MCF 10A (cell line): ENCODE data around the gene PDF. TPM values are rescaled to one million over a fixed set of nuclear protein-coding genes. Genes with fewer than 3 reads are reported as not detected.

ENCODE experiments used
- BruUV-seq: library from RNA; stranded (reverse); fragments of 400-500 nt; replicated peaks from 2 replicates; lab custom pipeline; 2021; lab: Mats Ljungman, UMichigan
- CTCF ChIA-PET: fragments of 300-600 bp; sonication (Branson Sonifier 250); formaldehyde crosslinking; extraction: SDS; loops from one replicate; lab custom pipeline; 2021; ENCODE audit warnings: antibody characterized with exemption, inconsistent platforms; lab: Yijun Ruan, JAX
- POLR2A ChIA-PET: fragments of 300-600, 350-650 bp; sonication (Branson Sonifier 250); formaldehyde crosslinking; extraction: SDS; loops from one replicate; lab custom pipeline; 2020; ENCODE audit warnings: antibody characterized with exemption, inconsistent platforms; lab: Yijun Ruan, JAX
- DNase-seq: peaks from one replicate; pipeline ENCODE4 v3.0.0-alpha.2; 2018; ENCODE audit not compliant: unreplicated experiment
- H3K27ac Mint-ChIP-seq: one replicate; pipeline ENCODE4 v1.8.0; 2022; ENCODE audit warnings: mild to moderate bottlenecking, low read depth, mixed read lengths; ENCODE audit not compliant: unreplicated experiment
- H3K27me3 Mint-ChIP-seq: one replicate; pipeline ENCODE4 v1.8.0; 2022; ENCODE audit warnings: mixed read lengths; ENCODE audit not compliant: insufficient read depth, unreplicated experiment
- H3K36me3 Mint-ChIP-seq: one replicate; pipeline ENCODE4 v1.8.0; 2022; ENCODE audit warnings: mild to moderate bottlenecking, moderate library complexity, mixed read lengths; ENCODE audit not compliant: insufficient read depth, unreplicated experiment
- H3K4me1 Mint-ChIP-seq: one replicate; pipeline ENCODE4 v1.8.0; 2022; ENCODE audit warnings: mixed read lengths; ENCODE audit not compliant: insufficient read depth, unreplicated experiment
- H3K4me3 Mint-ChIP-seq: one replicate; pipeline ENCODE4 v1.8.0; 2022; ENCODE audit warnings: mild to moderate bottlenecking, moderate library complexity, mixed read lengths; ENCODE audit not compliant: unreplicated experiment
- H3K9me3 Mint-ChIP-seq: one replicate; pipeline ENCODE4 v1.8.0; 2022; ENCODE audit warnings: mixed read lengths; ENCODE audit not compliant: unreplicated experiment
- CTCF ChIP-seq: fragments of 200-600 bp; IDR thresholded peaks from one replicate; pipeline ENCODE4 v1.8.0; 2022; ENCODE audit warnings: antibody characterized with exemption, mild to moderate bottlenecking; ENCODE audit not compliant: unreplicated experiment
- intact Hi-C: fragments of 100-400 bp; cut with micrococcal nuclease; formaldehyde crosslinking; loops from 2 replicates; pipeline ENCODE4 v1.14.1; 2022
- total RNA-seq: library from RNA; stranded (reverse); gene quantifications from 2 replicates; pipeline ENCODE4 v1.2.3, GENCODE V29; 2022

PDF gene
- total RNA-seq, 1 experiment from 2014 or later: 24.8 TPM

- no peaks in the 10 kb centered on the region for H3K4me1 Mint-ChIP-seq
- BruUV-seq: no TSS peak
- ChIA-PET POLR2A (interaction anchor here (0.9 to 9.1 kb wide), 2 partner anchors 8 to 10 kb away, joined by 4 to 75 read pairs; partner anchors contain the start of gene PDF), CTCF (no interaction called here)
- no peak overlapping the region for H3K27ac Mint-ChIP-seq
- no peak for DNase-seq
- peaks cover 84% of the 10 kb centered on the region for H3K36me3 Mint-ChIP-seq
- no peak overlapping the region for H3K4me3 Mint-ChIP-seq
- intact Hi-C loops: no loop called here
- no peak for TF ChIP-seq CTCF
- H3K9me3 Mint-ChIP-seq: no peaks in the 10 kb centered on the region
- no peaks in the 10 kb centered on the region for H3K27me3 Mint-ChIP-seq
These were observed 10.3 kb downstream of the PDF start for GRCh38 chr16:69319826-69320739.

GRCh38 chr16:69319381-69319780 is 11.0 kb downstream of the PDF start:
- DNase-seq: no peak
- Mint-ChIP-seq H3K36me3 (peaks cover 83% of the 10 kb centered on the region), H3K4me1 (no peaks in the 10 kb centered on the region), H3K27me3 (no peaks in the 10 kb centered on the region), H3K9me3 (no peaks in the 10 kb centered on the region), H3K4me3 (no peak overlapping the region), H3K27ac (no peak overlapping the region)
- POLR2A ChIA-PET: interaction anchor here (0.6 to 9.1 kb wide), 2 partner anchors 9 to 151 kb away, joined by 3 to 75 read pairs; partner anchors contain the start of gene PDF
- CTCF ChIA-PET: interaction anchor here (0.6 kb wide), 1 partner anchor 443 kb away, joined by 3 read pairs; the partner anchor contains the start of gene WWP2
- BruUV-seq: no TSS peak
- intact Hi-C loops: no loop called here
- TF ChIP-seq CTCF: no peak

- peaks cover under 1% of the 10 kb centered on the region for H3K4me1 Mint-ChIP-seq
- H3K27ac Mint-ChIP-seq: no peak overlapping the region
- H3K9me3 Mint-ChIP-seq: no peaks in the 10 kb centered on the region
- intact Hi-C loops: no loop called here
- peaks cover 78% of the 10 kb centered on the region for H3K36me3 Mint-ChIP-seq
- BruUV-seq: no TSS peak
- ChIA-PET POLR2A (interaction anchor here (0.6 to 9.1 kb wide), 3 partner anchors 9 to 150 kb away, joined by 3 to 75 read pairs (median 5); partner anchors contain the start of gene PDF), CTCF (interaction anchor here (0.6 kb wide), 1 partner anchor 443 kb away, joined by 3 read pairs; the partner anchor contains the start of gene WWP2)
- H3K4me3 Mint-ChIP-seq: no peak overlapping the region
- no peak for TF ChIP-seq CTCF
- DNase-seq: no peak
- no peaks in the 10 kb centered on the region for H3K27me3 Mint-ChIP-seq
These were observed 11.5 kb downstream of the PDF start for GRCh38 chr16:69318911-69319289.
